ENCODE measurements around the gene GGTLC1.
A peak's percentile ranks its signal among the peaks of the same experiment; 100 is the strongest.
"Not testable (repeated sequence)": the region's sequence is repeated elsewhere in the genome, so short reads cannot be mapped to it uniquely, and the experiment has no call there.

GGTLC1 gene

DNA sequence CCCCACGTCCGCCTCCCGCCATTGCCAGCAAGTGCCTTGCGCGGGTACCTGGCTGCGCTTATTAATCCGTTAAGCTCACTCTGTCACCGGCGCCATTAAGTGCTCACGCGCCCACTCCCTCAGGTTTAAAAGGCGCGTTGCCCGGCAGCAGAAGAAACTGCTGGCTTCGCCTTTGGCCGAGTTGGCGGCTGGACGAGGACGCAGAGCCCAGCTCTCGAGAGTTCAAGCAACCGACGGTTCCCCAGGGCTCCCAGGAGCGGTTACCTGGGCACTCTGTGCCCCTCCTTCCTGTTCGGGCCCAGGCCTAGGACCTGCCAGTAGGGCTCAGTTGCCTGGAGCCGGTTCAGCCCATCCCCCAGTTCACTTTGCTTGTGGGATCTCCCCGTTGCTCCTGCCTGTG, at the start of gene GGTLC1:
Gene GGTLC1 (minus strand): TSS at position 219 of the 400 bp plus-strand sequence. CDS start 2,168 bp downstream, outside the sequence.
- DNase-seq, result no peak

DNA sequence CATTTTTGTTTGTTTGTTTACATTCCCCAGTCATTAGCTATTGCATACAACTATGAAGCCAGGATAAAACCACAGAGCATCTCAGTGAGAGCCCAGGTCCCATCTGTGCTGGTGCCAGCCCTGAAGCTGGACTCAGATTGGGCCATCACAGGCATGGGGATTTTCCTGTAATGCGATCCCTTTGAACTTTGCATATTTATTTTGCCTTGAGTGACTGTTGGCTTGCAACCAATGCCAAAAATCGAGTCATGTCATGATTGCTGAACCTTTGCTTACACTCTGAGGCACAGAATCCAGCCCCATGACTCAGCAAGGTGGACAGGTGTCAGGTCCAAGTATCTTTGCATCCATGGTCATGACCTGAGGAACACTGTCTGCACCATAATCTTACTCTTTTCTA, 46.2 kb upstream of the GGTLC1 start:
- no peak for DNase-seq

DNA sequence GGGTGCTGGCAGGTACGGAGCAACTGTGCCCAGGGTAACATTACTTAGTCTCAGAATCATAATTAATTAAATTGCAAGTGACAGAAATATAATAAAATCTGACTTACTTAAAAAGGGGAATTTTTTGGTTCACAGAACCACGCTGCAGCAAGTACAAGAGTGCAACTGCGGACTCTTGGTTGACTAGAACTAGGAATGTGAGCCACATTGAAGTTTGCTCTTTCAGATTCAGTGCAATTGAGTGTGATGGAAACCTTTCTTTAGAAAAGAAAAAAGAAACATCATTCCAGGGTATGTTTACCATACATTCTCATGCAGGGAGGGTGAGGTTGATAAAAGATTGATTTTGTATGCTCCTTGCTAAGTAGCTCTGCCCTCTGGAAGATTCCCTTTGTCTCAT, 45.0 kb upstream of the GGTLC1 start:
- DNase-seq, result no peak

DNA sequence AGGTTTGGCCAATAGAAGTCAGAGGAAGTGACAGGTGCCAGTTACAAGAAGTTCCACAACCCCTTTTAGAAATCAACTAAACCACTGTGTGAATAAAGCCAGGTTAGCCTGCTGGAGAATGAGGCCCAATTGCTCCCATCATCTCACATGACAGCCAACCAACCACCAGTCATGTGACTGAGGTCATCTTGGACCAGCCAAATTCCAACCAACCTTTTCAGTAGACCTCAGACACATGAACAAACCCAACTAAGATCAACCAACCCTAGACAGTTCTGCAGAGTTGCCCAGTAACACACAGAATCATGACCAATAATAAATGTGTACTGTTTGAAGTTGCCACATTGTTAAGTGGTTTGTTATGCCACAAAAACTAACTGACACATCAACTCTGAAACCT, 44.6 kb upstream of the GGTLC1 start:
- no peak for DNase-seq

DNA sequence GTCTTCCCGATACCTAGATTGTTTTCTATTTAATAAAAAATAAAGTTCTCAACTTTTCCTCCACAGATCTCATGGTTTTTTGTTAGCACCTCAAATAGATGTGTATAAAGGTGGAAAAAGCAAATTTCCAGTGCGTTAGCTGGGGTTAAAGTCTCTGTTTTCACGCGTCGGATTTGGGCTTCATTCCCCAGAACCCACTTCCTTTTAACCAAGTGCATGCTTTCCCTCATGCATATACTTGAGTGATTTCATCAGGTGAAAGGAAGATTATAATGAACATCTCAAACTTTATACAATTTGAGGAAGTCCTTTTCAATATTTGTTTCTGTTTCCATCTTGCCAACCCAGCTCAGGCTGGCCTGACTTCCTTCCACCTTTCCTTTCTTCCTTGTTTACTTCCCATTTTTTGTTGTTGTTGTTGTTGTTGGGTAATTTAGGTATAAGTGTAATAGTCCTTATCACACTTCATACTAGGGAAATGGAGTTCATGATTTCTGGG, 43.9 kb upstream of the GGTLC1 start:
- DNase-seq, result no peak

DNA sequence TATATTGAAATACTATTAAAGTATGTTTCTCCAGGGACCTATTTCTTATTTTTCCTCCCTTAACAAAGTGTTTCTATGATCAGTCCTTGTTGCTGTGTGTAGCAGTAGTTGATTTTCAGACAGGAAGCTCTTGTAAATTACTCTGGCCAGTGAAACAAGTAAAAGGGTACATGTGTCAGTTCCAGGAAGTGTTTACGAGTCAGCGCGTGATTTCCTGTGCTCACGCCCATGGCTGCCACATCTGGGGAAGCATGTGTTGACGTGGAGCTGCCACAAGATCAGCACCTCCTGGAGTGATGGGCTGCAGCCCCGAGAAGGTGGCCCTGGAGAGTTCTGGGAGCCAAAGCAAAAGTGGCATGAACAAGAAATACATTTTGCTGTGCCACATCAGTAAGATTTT, 38.6 kb upstream of the GGTLC1 start:
- no peak for DNase-seq

DNA sequence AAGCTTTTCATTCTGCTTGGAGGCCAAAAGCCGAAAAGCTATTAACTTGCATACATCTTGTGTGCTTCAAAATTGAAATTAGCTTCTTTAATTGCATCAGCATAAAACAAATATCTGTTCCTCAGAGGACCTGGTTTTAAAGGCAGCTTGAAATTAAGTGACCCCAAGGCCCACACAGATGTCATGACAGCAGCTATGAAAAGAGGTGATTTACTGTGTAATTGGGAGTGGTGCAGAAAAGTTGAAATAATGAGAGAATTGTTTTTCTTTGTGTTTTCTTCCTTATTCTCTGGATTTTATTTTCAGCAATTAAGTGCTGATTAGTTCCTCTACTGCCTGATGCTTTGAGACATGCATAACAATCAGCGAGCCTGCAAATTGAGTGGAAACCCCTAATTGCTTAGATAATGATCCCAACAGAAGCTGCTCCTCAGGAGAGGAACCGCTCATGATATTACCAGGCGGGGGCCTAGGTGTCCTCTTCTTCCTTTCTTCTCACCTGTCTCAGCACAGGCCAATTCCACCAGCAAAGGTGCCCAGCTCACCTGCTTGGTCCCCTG, 34.1 kb upstream of the GGTLC1 start:
- no peak for DNase-seq

DNA sequence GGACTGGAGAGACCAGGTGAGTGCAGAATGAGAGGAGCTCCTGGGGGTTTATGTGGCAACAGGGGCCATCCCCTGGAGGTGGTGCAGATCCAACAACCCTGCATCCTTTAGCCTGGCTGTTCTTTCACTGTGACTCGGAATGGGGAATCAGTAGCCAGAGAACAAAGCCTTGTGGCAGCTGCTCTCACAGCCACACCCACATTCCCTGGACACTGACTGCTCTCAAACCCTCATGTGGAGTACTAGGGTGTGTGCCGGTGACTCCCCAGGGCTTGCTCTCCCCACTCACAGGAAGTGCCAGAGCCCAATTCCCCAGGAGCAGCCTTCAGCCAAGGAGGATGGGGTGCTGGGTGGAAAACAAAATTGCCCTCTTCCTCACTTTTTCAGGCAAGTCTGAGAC, 30.2 kb upstream of the GGTLC1 start:
- DNase-seq, result no peak

DNA sequence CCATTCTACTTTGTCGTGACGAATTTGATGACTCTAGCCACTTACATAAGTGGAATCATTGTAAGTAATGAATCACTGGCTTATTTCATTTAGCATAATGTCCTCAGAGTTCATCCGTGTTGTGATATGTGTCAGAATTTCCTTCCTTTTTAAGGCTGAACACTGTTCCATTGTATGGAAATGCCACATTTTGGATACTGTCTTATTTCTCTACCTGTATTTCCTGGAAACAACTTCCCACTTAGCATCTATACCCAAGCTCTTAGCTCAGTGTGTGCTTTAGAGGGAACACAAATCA, 28.8 kb upstream of the GGTLC1 start:
- DNase-seq, result no peak

DNA sequence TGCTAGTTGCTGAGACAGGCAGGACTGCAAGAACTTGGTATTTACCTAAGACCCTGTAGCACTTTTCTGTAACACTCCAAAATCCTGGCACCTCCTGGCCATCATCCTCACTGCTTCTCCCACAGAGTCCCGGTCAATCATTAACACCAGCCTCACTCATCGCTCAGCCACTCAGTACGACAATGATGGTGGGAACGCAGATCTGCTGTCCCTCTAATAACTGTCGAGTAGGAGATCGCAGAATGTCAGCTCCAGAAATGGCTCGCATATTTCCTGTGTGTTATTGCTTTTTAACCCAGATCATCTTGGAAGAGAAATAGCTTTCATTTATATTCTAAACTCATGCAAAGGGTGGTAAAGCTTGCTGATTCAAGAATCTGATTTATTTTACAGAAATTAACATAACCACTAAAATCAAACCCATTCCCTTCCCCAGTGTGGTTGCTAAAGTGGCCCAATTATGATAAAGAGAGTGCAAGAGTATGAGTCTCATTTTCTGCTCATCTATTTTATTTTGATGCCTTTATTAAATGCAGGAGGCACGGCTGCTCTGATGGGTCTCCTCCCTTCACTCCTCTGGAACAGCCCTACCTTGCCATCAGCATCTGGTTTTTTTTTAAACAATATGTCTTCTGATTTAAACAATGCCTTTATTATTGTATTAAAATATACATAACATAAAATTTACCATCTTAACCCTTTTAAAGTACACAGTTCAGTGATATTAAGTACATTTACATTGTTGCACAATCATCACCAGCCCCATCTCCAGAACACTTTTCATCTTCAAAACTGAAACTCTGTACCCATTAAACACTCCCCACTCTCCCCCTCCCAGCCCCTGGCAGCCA, 28.3 kb upstream of the GGTLC1 start:
- DNase-seq, result no peak

DNA sequence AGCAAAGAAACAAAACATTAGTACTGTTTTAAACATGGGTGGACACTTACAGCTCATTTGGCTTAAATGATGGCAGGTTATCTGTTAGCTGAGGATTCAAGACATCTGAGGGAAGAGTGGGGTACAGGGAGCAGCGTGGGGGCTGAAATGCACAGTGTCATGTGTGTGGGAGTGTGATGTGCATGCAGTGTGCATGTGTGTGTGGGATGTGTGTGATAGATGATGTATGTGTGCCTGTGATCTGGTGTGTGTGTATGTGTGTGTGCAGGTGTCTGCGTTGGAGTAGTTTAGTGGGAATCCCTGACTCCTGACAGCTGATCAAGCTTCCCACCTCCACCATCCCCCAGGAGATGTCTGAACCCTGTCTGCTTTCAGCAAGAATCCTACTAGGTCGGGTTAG, 25.4 kb upstream of the GGTLC1 start:
- DNase-seq, result no peak

DNA sequence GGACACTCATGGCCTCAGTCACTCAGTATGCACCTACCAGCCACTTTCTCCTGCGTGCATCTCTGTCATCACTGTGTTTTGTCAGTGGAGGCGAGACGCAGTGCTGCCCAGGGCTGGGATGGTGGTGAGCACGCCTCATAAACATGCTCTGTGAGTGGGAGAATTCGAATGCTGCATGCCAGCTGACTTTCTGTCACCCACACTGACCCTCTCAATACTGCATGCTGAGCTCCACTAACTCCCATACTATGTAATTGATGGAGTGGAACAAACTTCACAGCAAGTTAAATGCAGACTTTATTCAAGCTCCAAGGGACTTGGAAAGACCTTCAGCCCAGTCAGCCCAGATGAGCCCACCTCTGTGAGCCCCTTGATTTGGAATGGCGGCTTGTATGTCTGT, 22.7 kb upstream of the GGTLC1 start:
- DNase-seq, result no peak

DNA sequence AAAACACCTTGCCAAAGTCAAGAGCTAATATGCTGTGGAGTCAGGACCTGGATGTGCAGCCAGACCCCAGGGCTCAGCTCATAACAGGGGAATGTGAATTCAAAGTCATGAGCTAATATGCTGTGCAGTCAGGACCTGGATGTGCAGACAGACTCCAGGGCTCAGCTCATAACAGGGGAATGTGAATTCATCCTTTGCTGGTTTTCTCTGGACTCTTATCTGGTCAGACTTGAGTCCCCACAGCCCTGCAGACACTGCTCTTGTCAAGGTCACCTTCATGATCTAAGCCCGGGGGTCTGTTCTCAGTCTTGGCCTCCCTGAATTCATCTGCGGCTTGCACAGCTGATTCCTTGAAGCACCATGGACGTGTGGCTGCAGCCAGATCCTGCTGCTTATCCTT, 19.2 kb upstream of the GGTLC1 start:
- DNase-seq, result no peak

DNA sequence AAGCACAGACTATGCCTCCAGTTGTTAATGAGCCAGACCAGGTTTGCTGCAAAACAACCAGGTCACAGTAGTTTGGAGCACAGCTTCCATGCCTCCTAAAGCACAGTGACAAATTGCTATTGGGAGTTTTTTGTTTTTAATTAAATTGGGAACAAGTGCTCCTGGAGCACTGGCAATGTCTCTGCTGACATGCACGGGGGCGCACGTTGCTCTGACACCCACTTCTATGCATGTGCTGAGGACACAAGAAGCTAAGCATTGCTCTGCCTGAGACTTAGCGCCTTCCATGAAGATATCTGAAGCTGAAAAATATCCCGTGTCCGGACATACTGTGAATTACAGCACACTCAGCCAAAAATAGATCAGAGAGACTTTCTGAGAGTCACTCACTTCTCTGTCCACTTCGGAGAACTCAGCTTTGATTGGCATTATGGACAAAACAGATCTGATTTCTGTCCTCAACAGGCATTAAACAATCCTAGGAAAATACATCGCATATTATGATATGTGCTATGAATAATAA, 18.6 kb upstream of the GGTLC1 start:
- DNase-seq, result no peak

DNA sequence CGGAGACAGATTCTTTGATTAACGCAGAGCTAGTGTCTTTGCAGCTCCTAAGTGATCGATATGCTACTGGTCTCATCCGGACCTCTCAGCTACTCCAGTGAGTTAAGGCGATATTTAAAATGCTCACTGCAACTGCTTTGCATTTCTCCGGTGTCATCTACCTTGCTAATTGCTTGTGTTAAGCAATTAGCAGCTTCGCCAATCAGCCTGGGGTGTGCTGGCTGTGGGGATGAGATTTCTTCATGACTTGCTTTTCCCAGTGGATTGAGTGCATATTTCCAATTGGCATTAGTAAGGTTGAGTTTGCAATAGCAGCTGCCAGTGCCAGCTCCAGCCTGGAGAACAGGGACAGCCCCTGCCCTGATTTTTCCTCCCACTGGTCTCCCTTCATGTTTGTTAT, 18.0 kb upstream of the GGTLC1 start:
- DNase-seq, result no peak

DNA sequence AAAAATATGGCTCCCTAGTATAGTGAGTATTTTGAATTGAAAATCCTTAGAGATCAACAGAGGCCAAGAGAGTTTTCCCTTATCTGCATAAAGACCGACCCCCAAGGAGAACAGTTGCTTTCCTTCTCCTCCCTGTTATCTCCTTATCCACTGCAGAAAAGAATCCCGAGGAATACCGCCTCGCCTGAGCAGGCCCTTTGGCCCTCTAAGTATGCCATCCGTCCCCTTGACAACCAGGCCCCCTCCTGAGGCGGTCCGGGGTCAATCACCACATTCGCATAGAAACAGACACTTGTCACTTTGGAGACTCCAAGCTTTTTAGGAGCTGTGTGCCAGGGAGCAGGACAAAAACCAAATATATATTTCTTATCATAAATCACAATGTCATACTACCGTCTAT, 15.9 kb upstream of the GGTLC1 start:
- no peak for DNase-seq

DNA sequence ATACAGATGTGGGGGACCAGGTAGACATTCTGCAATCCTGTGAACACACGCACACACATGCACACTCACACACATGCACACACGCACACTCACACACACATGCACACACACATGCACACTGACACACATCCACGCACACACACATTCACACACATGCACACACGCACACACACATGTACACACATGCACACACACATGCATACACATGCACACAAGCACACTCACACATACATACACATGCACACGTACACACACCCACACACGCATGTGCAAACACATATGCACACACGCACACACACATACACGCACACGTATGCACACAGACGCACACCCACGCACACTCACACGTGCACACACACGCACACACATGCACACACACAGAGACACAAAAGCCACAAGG, 14.3 kb upstream of the GGTLC1 start:
- no peak for DNase-seq

DNA sequence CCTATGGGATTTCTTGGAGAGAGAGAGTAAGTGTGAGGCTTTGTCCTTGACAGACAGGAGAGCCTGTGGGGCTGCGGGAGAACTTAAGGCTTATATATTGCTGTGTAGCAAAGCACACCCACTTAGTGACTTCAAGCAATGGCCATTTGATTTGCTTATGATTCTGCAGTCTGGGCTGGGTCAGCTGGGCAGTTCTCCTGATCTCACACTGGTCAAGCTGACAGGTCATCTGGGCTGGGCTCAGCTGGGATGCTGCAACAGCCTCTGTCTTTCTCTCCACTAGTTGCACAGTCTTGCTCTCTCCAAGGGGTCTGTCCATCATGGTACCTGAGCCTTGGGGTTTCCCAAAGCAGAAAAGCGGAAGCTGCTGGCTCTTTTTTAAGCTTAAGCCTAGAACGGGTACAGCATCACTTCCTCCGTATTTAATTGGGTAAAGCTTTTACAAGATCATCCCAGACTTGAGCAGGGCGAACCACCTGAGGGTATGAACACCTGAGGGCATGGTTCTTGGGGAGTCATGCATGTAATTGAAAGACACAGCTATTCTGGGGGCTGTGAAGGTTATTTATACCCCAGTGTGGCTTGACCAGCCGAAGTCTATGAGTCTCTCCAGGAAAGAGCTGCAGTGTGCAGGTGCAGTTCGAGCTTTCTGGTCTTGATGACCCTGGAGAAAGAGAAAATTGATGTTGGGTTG, 13.3 kb upstream of the GGTLC1 start:
- no peak for DNase-seq

DNA sequence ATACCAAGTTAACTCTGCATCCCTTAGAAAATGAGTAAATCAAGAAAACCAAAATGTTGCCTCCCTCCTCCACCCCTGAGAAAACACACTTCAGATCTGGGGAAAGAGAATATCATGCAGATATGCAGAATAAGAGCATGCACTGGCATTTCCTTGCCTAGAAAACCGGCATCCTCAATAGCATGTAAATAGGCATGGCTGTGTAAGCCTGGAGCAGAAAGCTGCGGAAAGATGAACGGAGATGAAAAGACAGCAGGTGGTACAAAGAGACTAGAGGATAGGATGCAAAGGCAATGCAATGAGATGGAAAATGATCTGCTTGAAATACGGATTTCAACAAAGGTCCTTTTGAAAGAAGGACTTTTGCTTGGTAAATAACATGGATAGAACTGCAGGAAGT, 10.3 kb upstream of the GGTLC1 start:
- no peak for DNase-seq

DNA sequence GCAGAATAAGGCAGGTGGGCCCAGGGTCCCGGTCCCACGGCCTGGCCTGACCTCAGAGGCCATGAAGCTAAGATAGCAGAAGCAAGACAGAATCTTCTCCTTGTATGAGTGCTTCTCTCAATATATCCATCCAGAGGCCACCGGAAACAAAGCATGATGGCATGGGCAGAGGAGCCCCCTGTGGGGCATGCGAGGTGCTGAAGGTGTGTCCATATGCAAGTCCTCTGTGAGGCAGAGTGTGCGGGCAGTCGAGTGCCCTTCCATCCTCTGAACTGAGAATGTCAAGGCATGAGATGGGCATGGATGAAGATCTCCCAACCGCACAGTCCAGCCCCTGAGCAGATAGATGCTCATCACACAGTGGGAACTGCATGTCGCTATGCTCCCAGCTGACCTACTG, 9.8 kb upstream of the GGTLC1 start:
- DNase-seq, result no peak

DNA sequence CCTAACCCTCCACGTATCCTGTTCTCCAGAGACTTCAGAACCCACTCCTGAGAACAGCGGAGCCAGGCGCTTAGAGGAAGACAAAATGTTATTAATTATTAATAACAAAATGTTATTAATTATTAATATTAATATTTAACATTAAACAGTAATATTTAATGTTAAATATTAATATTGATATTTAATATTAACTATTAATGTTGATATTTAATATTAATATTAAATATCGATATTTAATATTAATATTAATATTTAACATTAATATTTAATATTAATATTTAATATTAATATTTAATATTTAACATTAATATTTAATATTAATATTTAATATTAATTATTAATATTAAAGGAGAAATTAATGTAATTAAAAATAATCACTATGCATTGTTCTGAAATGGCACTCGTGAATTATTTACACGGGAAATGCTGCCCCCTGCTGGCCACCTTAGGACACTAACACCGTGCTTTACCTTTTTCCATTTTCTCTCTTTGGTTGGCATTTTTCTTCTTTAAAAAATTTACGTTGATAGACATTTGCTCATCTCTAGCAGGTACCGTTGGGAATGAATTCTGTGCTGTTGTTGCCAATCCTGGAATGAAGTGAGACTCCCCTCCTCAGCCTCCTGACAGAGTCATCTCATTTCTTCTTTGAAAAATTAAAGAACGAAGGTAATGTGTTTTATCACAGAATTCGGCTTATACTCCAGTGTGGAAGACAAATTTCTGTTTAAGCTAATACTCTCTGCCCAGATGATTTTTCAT, 7.5 kb upstream of the GGTLC1 start:
- DNase-seq, result peak; percentile 52

DNA sequence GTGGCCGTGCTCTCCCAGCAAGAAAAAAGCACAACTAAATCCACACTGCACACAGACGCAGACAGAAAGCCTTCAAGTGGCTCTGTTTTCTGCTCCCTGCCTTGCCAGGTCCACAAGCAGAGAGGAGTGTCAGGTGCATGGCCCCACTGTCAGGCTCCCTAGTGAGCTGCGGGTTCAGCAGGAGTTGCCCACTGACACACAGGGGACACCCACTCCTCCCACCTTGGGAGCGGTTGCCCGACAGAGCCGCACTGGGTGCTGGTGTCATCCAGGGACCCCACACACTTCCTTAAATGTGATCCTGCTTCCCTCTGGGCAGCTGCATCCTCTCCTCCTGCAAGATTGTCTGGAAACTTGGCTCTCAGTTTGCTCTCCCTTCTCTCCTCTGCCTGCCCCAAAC, 6.7 kb upstream of the GGTLC1 start:
- DNase-seq, result not testable (repeated sequence)

DNA sequence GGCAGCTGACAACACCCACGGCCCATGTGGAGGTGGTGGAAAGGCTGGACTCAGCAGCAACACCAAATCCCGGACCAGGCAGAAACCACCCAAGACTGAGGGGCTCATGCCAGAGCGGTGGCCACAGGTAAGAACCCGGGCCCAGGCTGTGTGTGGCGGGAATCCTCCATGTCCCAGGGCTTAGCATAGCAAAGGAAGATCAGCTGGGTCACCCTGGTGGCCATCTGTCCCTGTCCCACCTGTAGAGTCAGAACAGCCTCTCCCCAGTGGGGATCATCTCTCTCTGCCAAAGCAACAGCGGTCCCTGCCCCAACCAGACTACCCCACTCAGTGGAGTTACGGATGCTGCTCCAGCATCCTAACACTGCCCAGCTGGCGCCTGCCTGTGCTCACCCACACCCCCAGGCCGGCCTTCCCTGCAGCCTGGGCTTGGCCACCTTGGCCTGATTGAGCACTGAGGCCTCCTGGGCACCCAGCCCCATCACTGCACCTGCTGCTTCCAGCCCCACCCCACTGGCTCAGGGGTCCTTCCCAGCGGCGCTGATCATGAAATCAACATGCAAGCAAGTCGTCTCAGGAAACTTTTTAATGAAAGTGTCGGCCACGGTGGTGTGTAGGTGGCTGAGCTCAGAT, 5.5 kb upstream of the GGTLC1 start:
- DNase-seq, result not testable (repeated sequence)
